Measurements from ENCODE around the gene TRPM3. TPM values are rescaled to one million over a fixed set of nuclear protein-coding genes. Genes with fewer than 3 reads are reported as not detected.
A peak's percentile ranks its signal among the peaks of the same experiment; 100 is the strongest.

TRPM3 gene
- total RNA-seq, 1 donor from 2014 or later = 26.1 TPM

- peak; percentile 32 for ATAC-seq
- DNase-seq (ENCODE audit: low spot score) = no peak
- intact Hi-C loops (cut with DNase I) = no loop called here
Measured at GRCh38 chr9:70588999-70589398, 532.4 kb downstream of the TRPM3 start.

- intact Hi-C loops (cut with DNase I) = no loop called here
- DNase-seq (ENCODE audit: low spot score) = no peak
- no peak for ATAC-seq
Measured at GRCh38 chr9:70588381-70588780, 533.0 kb downstream of the TRPM3 start.

GRCh38 chr9:70587201-70587600, 534.2 kb downstream of the TRPM3 start:
- intact Hi-C loops (cut with DNase I) = no loop called here
- no peak for DNase-seq (ENCODE audit: low spot score)
- ATAC-seq = peak; percentile 26

- intact Hi-C loops (cut with DNase I) = no loop called here
- no peak for DNase-seq (ENCODE audit: low spot score)
- no peak for ATAC-seq
Measured at GRCh38 chr9:70586476-70586875, 534.9 kb downstream of the TRPM3 start.

GRCh38 chr9:70581955-70582350, 539.5 kb downstream of the TRPM3 start:
- ATAC-seq (no peak), DNase-seq (ENCODE audit: low spot score) (no peak)
- intact Hi-C loops (cut with DNase I) = no loop called here

GRCh38 chr9:70581214-70581954, 540.0 kb downstream of the TRPM3 start:
- peak; percentile 30 for ATAC-seq
- DNase-seq (ENCODE audit: low spot score) = no peak
- intact Hi-C loops (cut with DNase I) = no loop called here

GRCh38 chr9:70580606-70581195, 540.7 kb downstream of the TRPM3 start:
- ATAC-seq (no peak), DNase-seq (ENCODE audit: low spot score) (no peak)
- intact Hi-C loops (cut with DNase I) = no loop called here

GRCh38 chr9:70579686-70580085, 541.7 kb downstream of the TRPM3 start:
- DNase-seq (ENCODE audit: low spot score) (no peak), ATAC-seq (no peak)
- intact Hi-C loops (cut with DNase I) = no loop called here

GRCh38 chr9:70578720-70579119, 542.7 kb downstream of the TRPM3 start:
- no peak for DNase-seq (ENCODE audit: low spot score)

GRCh38 chr9:70577671-70578070, 543.8 kb downstream of the TRPM3 start:
- DNase-seq (ENCODE audit: low spot score) (no peak), ATAC-seq (no peak)
- intact Hi-C loops (cut with DNase I) = no loop called here

More at GRCh38 chr9:70578720-70579119, 542.7 kb downstream of the TRPM3 start:
- no peak for ATAC-seq
- intact Hi-C loops (cut with DNase I) = no loop called here

GRCh38 chr9:70576116-70576515, 545.3 kb downstream of the TRPM3 start:
- intact Hi-C loops (cut with DNase I) = no loop called here
- ATAC-seq = no peak

GRCh38 chr9:70574151-70574837, 547.1 kb downstream of the TRPM3 start:
- ATAC-seq (peak; percentile 95), DNase-seq (ENCODE audit: low spot score) (no peak)
- intact Hi-C loops (cut with DNase I) = no loop called here

More at GRCh38 chr9:70576116-70576515, 545.3 kb downstream of the TRPM3 start:
- no peak for DNase-seq (ENCODE audit: low spot score)

GRCh38 chr9:70573308-70573707, 548.1 kb downstream of the TRPM3 start:
- ATAC-seq (no peak), DNase-seq (ENCODE audit: low spot score) (no peak)
- intact Hi-C loops (cut with DNase I) = no loop called here

GRCh38 chr9:70571258-70571657, 550.2 kb downstream of the TRPM3 start:
- DNase-seq (ENCODE audit: low spot score) (no peak), ATAC-seq (no peak)
- intact Hi-C loops (cut with DNase I) = no loop called here

- no peak for ATAC-seq
- intact Hi-C loops (cut with DNase I) = no loop called here
- no peak for DNase-seq (ENCODE audit: low spot score)
Measured at GRCh38 chr9:70569791-70570190, 551.6 kb downstream of the TRPM3 start.

- intact Hi-C loops (cut with DNase I) = no loop called here
- ATAC-seq = no peak
- no peak for DNase-seq (ENCODE audit: low spot score)
Measured at GRCh38 chr9:70569070-70569772, 552.2 kb downstream of the TRPM3 start.

- intact Hi-C loops (cut with DNase I) = no loop called here
- ATAC-seq (peak; percentile 31), DNase-seq (ENCODE audit: low spot score) (no peak)
Measured at GRCh38 chr9:70567511-70567910, 553.9 kb downstream of the TRPM3 start.

GRCh38 chr9:70566751-70567150, 554.7 kb downstream of the TRPM3 start:
- intact Hi-C loops (cut with DNase I) = no loop called here
- DNase-seq (ENCODE audit: low spot score) = no peak
- ATAC-seq = peak; percentile 38

- ATAC-seq (no peak), DNase-seq (ENCODE audit: low spot score) (no peak)
- intact Hi-C loops (cut with DNase I) = no loop called here
Measured at GRCh38 chr9:70566066-70566465, 555.4 kb downstream of the TRPM3 start.

Data from sciatic nerve (tissue), 2 donors.